ENCODE data around the gene FREY1.

- TF ChIP-seq CTCF (IDR thresholded peaks at IDR 0.05), result no peak
- no peak for TF ChIP-seq POLR2A (IDR thresholded peaks at IDR 0.05)
- TF ChIP-seq POLR2AphosphoS5 (IDR thresholded peaks at IDR 0.05), result no peak
Measured at GRCh38 chr11:45919806-45920530, 12.9 kb upstream of the FREY1 start.
